Esophagus muscularis mucosa (tissue), 4 donors: ENCODE data around the gene TSC22D2. TPM values are rescaled to one million over a fixed set of nuclear protein-coding genes. Genes with fewer than 3 reads are reported as not detected.
"Not testable (repeated sequence)": the region's sequence is repeated elsewhere in the genome, so short reads cannot be mapped to it uniquely, and the experiment has no call there.

Source experiments
- DNase-seq: peaks from one replicate; pipeline ENCODE4 v3.0.0-alpha.2; 2017; ENCODE audit errors: extremely low spot score
- H3K27ac ChIP-seq, 4 donors: fragments of 200-600 bp; sonication (generic); replicated peaks in 1 of 4; 1 replicate in 3 of 4; 2 replicates in 1 of 4; pipeline ENCODE4 v1.5.1; 2016 to 2019; ENCODE audit warnings: mild to moderate bottlenecking in 1 of 4
- H3K27me3 ChIP-seq, 4 donors: fragments of 200-600 bp; sonication (generic); one replicate each; pipeline versions ENCODE4 v1.5.1 to v1.6.0; 2016 to 2019
- H3K36me3 ChIP-seq, 4 donors: fragments of 200-600 bp; sonication (generic); one replicate each; pipeline ENCODE4 v1.5.1; 2016 to 2019
- H3K4me1 ChIP-seq, 4 donors: fragments of 200-600 bp; sonication (generic); one replicate each; pipeline ENCODE4 v1.5.1; 2016 to 2019
- H3K4me3 ChIP-seq, 4 donors: fragments of 200-600 bp; sonication (generic); 1 replicate in 2 of 4; 2 replicates in 2 of 4; pipeline ENCODE4 v1.5.1; 2016 to 2019; ENCODE audit warnings: mild to moderate bottlenecking in 4 of 4, moderate library complexity in 1 of 4
- H3K9me3 ChIP-seq, 4 donors: fragments of 200-600 bp; sonication (generic); 1 replicate in 3 of 4; 2 replicates in 1 of 4; pipeline ENCODE4 v1.5.1; 2016 to 2019
- EP300 ChIP-seq: sonication (generic); formaldehyde crosslinking; IDR thresholded peaks from one replicate; pipeline ENCODE4 v1.6.1; 2017; ENCODE audit warnings: antibody characterized with exemption
- POLR2A ChIP-seq: fragments of 450-650 bp; IDR thresholded peaks from one replicate; pipeline ENCODE4 v1.6.1; 2017; ENCODE audit warnings: antibody characterized with exemption, moderate library complexity, mild to moderate bottlenecking, low read depth
- POLR2AphosphoS5 ChIP-seq, 2 donors: sonication (generic); formaldehyde crosslinking; IDR thresholded peaks; one replicate each; pipeline ENCODE4 v1.6.1; 2017; ENCODE audit warnings: antibody characterized with exemption in 2 of 2
- WGBS: methylation state at CpG from one replicate; pipeline ENCODE4 v1.1.5; 2018; 5-methylcytosine and 5-hydroxymethylcytosine counted together
- intact Hi-C: fragments of 100-400 bp; cut with DNase I; formaldehyde crosslinking; loops from one replicate; pipeline ENCODE4 v1.15.1; 2023
- total RNA-seq, 4 donors: library from RNA; depleted of rRNA; stranded (reverse); fragments of >200 nt; gene quantifications; one replicate each; pipeline versions ENCODE4 v1.1.0 to v1.2.1, GENCODE V29; 2016
- TF ChIP-seq, protein P1 (sequence below), 3 experiments: fragments of 200-600 bp in 2 of 3; fragments of 450-650 bp in 1 of 3; sonication (generic) in 2 of 3; IDR thresholded peaks; one replicate each; pipeline ENCODE4 v1.5.1; 2017 to 2019; ENCODE audit warnings: antibody characterized with exemption in 3 of 3, mild to moderate bottlenecking in 2 of 3, moderate library complexity in 1 of 3

The TSC22D2 gene
- total RNA-seq, 4 donors from 2014 or later = 19.1 to 27.1 (median 21.2) TPM

DNA sequence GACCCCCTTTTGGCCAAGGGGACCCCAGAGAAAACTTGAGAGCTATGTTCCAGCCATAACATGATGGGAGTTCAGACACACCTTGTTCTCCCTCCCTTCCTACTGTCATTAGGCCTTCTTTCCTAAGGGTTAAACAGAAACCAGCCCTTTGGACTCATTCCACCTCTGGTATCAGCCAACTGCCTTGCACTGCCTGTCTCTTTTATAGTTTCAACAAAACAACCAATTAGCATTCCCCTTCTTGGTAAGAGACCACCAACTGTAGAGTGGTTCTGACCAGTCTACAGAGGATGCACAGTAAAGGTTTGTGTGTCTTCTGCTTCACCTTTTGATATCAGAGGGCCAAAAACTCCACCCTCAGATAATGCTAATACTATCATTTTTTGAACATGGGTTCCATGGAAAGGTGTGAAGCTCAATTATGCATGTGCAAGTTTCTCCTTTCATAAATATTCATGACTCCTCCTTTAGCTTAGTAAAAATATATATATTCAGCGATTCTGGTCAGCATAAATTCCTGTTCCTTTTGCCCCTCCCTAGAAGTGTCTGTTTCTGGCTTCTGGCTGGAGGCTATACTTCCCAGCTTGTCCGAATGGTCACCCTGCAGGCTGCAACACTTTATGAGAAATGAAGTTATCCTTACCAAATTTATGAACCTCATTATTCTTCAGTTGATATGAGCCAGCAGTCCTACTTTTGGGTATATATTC, 82.3 kb downstream of the TSC22D2 start:
- intact Hi-C loops = loop anchor here (10.0 kb wide), 1 partner anchor 516 kb away; the partner anchor contains the start of gene PFN2

GRCh38 chr3:150494411-150494977, 86.4 kb downstream of the TSC22D2 start:
- Histone ChIP-seq H3K27me3 (no peaks in the 10 kb centered on the region), H3K9me3 (no peaks in the 10 kb centered on the region), H3K4me1 (no peaks in the 10 kb centered on the region), H3K4me3 (no peak overlapping the region), H3K27ac (no peak overlapping the region), H3K36me3 (no peaks in the 10 kb centered on the region)
- intact Hi-C loops = loop anchor here (2.0 to 10.0 kb wide), 2 partner anchors 84 to 520 kb away; partner anchors contain the start of gene PFN2
- WGBS = 89% methylated on average over 5 of the region's 5 CpGs
- DNase-seq = no peak
- TF ChIP-seq POLR2A (no peak), EP300 (no peak), POLR2AphosphoS5 (IDR thresholded peaks at IDR 0.05) (no peak)
- TF ChIP-seq, protein P1, sequence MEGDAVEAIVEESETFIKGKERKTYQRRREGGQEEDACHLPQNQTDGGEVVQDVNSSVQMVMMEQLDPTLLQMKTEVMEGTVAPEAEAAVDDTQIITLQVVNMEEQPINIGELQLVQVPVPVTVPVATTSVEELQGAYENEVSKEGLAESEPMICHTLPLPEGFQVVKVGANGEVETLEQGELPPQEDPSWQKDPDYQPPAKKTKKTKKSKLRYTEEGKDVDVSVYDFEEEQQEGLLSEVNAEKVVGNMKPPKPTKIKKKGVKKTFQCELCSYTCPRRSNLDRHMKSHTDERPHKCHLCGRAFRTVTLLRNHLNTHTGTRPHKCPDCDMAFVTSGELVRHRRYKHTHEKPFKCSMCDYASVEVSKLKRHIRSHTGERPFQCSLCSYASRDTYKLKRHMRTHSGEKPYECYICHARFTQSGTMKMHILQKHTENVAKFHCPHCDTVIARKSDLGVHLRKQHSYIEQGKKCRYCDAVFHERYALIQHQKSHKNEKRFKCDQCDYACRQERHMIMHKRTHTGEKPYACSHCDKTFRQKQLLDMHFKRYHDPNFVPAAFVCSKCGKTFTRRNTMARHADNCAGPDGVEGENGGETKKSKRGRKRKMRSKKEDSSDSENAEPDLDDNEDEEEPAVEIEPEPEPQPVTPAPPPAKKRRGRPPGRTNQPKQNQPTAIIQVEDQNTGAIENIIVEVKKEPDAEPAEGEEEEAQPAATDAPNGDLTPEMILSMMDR (IDR thresholded peaks at IDR 0.05) = no peak

More for the DNA sequence above, 82.3 kb downstream of the TSC22D2 start:
- Histone ChIP-seq H3K36me3 (no peaks in the 10 kb centered on the region), H3K27me3 (no peaks in the 10 kb centered on the region), H3K9me3 (peaks cover 0 to 9% (median 4%) of the 10 kb centered on the region in 4 donors), H3K27ac (no peak overlapping the region), H3K4me3 (no peak overlapping the region), H3K4me1 (no peaks in the 10 kb centered on the region)
- TF ChIP-seq EP300 (no peak), POLR2AphosphoS5 (IDR thresholded peaks at IDR 0.05) (no peak)
- no peak for DNase-seq
- 98% methylated on average over 2 of the region's 2 CpGs for WGBS

- intact Hi-C loops = loop anchor here (2.0 to 10.0 kb wide), 3 partner anchors 84 to 520 kb away; partner anchors contain the start of gene PFN2
- Histone ChIP-seq H3K4me3 (no peak overlapping the region), H3K36me3 (no peaks in the 10 kb centered on the region), H3K27me3 (no peaks in the 10 kb centered on the region), H3K9me3 (no peaks in the 10 kb centered on the region), H3K27ac (no peak overlapping the region), H3K4me1 (no peaks in the 10 kb centered on the region)
- TF ChIP-seq EP300 (no peak), POLR2A (no peak), POLR2AphosphoS5 (IDR thresholded peaks at IDR 0.05) (no peak)
- TF ChIP-seq, protein P1 (IDR thresholded peaks at IDR 0.05) = no peak
- WGBS = 73% methylated on average over 1 of the region's 1 CpG
- DNase-seq = no peak
Observed at GRCh38 chr3:150495149-150495548, 87.1 kb downstream of the TSC22D2 start.

DNA sequence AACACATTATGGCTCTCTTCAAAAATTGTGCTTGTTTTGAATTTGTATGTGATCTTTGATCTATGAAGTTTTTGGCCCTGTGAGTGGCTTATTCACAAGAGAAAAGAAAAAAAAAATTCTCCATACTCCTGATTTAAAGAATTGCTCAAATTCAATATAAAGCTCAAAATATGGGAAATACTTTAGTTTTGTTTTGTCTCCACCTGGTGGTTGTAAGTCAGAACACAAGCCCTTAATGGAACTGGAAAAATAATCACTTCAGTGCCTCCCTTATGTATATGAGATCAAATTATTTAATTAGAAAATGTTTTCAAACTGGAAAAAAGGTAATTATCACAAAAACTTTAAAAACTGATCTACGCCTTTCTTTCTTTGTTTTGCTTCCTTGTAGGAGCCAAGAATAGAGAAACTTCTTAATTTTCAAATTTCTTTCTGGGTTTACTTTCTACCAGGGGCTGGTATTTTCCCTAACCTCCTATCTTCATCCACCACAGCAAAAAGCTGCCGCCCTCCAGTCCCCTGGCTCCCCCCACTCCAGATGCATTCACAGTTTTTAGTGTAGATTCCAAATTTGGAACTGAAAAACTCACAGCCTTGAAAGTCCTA, 87.6 kb downstream of the TSC22D2 start:
- TF ChIP-seq POLR2A (no peak), POLR2AphosphoS5 (IDR thresholded peaks at IDR 0.05) (no peak)
- TF ChIP-seq, protein P1 (IDR thresholded peaks at IDR 0.05) = peak; percentile 82 to 86 (median 84)
- WGBS = 6% methylated on average over 2 of the region's 2 CpGs
- intact Hi-C loops = loop anchor here (2.0 to 10.0 kb wide), 3 partner anchors 85 to 521 kb away; partner anchors contain the start of gene PFN2
- H3K4me1 ChIP-seq = no peaks in the 10 kb centered on the region
- H3K27ac ChIP-seq = no peak overlapping the region
- no peak for DNase-seq
- H3K4me3 ChIP-seq = no peak overlapping the region
- no peaks in the 10 kb centered on the region for H3K9me3 ChIP-seq
- no peaks in the 10 kb centered on the region for H3K27me3 ChIP-seq
- H3K36me3 ChIP-seq = no peaks in the 10 kb centered on the region

DNA sequence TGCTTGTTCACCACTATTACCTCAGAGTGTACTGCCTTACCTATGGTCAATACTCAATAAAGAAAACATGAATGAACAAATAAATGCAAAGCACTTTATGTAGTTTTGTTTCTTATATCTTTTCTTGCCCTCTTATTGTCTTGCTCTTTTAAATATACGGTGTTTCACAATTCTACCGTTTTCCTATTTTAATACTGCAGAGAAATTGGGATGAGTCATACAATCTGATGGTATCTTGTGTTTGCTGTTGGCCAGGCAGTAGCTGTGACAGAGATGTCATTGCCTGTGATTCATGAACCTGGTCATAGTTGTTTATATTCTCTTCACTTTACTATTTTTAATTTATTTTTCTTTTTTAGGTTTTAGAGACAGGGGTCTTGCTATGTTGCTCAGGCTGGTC, 89.9 kb downstream of the TSC22D2 start:
- intact Hi-C loops = loop anchor here (5.0 to 10.0 kb wide), 2 partner anchors 211 to 523 kb away; partner anchors contain the start of gene PFN2
- 66% methylated on average over 2 of the region's 2 CpGs for WGBS
- Histone ChIP-seq H3K27ac (no peak overlapping the region), H3K27me3 (no peaks in the 10 kb centered on the region), H3K4me1 (no peaks in the 10 kb centered on the region), H3K36me3 (no peaks in the 10 kb centered on the region), H3K9me3 (no peaks in the 10 kb centered on the region), H3K4me3 (no peak overlapping the region)
- TF ChIP-seq, protein P1 (IDR thresholded peaks at IDR 0.05) = no peak
- TF ChIP-seq EP300 = no peak
- no peak for TF ChIP-seq POLR2A
- no peak for TF ChIP-seq POLR2AphosphoS5 (IDR thresholded peaks at IDR 0.05)
- no peak for DNase-seq

GRCh38 chr3:150500960-150501359, 92.9 kb downstream of the TSC22D2 start:
- 100% methylated on average over 1 of the region's 1 CpG for WGBS
- H3K4me3 ChIP-seq, H3K4me1 ChIP-seq, H3K27ac ChIP-seq, DNase-seq, H3K27me3 ChIP-seq, H3K36me3 ChIP-seq, H3K9me3 ChIP-seq, intact Hi-C loops: not testable (repeated sequence)
